ENCODE results near the gene SLC6A20. TPM values are rescaled to one million over a fixed set of nuclear protein-coding genes. Genes with fewer than 3 reads are reported as not detected.

Gene SLC6A20
- total and polyA plus RNA-seq, 2 of the 13 experiments (the other 11 are each of a cell fraction or from before 2014, with no cell fraction given): not detected

- TF ChIP-seq ZNF687 (CRISPR knock-in tag; IDR thresholded peaks at IDR 0.05) (no peak), ELF1 (CRISPR knock-in tag; IDR thresholded peaks at IDR 0.05) (no peak), ZNF234 (CRISPR knock-in tag; conservative IDR thresholded peaks at IDR 0.05) (no peak)
Measured at GRCh38 chr3:45789235-45789812, 7.0 kb downstream of the SLC6A20 start (continued).

- H3K9ac ChIP-seq (ENCODE audit: insufficient read depth, low read depth, low read length): no peak overlapping the region
- FAIRE-seq: no peak
Measured at GRCh38 chr3:45787551-45787950, 8.8 kb downstream of the SLC6A20 start.

More at GRCh38 chr3:45787551-45787950, 8.8 kb downstream of the SLC6A20 start:
- H3K79me2 ChIP-seq (ENCODE audit: insufficient read depth, low read length): no peaks in the 10 kb centered on the region
- no peak overlapping the region for H2AFZ ChIP-seq (ENCODE audit: low read length)
- no peak overlapping the region for H3K4me2 ChIP-seq (ENCODE audit: low read depth, low read length)
- BruUV-seq (replicated peaks): no TSS peak
- in situ Hi-C loops (cut with HindIII; ENCODE audit: extremely low pct_ligation_motif_present, low pct_unique_long_range_greater_than_20kb): no loop called here
- no peaks in the 10 kb centered on the region for H3K9me3 ChIP-seq (ENCODE audit: low read length)
- H3K36me3 ChIP-seq (replicated peaks in 1 of 2; ENCODE audit: control insufficient read depth in 1 of 2, insufficient read depth in 2 of 2, low read length in 2 of 2): no peaks in the 10 kb centered on the region
- DNase-seq (ENCODE audit: low spot score) (no peak), ATAC-seq (no peak)
- no peak overlapping the region for H3K27ac ChIP-seq (ENCODE audit: extremely low read length, insufficient read depth, low read length)
- no peaks in the 10 kb centered on the region for H3K4me1 ChIP-seq (ENCODE audit: insufficient read depth, low read length)
- intact Hi-C loops (cut with micrococcal nuclease; ENCODE audit: unreplicated experiment): no loop called here
- H3K27me3 ChIP-seq (ENCODE audit: control insufficient read depth in 1 of 2, insufficient read depth in 2 of 2, low read length in 2 of 2): peaks cover 0 to 26% of the 10 kb centered on the region in 2 experiments; a peak in 3 of 5 replicates
- no peaks in the 10 kb centered on the region for H4K20me1 ChIP-seq (ENCODE audit: insufficient read depth, low read length)
- H3K4me3 ChIP-seq (replicated peaks in 1 of 3; ENCODE audit: insufficient read depth in 1 of 3, low read depth in 2 of 3, low read length in 3 of 3): no peak overlapping the region
- ChIA-PET CTCF (ENCODE audit: low intra/inter-chr PET ratio, low total read pairs) (no interaction called here), POLR2A (no interaction called here)
- no peak for TF ChIP-seq MED13 (CRISPR knock-in tag; IDR thresholded peaks at IDR 0.05)
- TF ChIP-seq ZNF772 (CRISPR knock-in tag; IDR thresholded peaks at IDR 0.05): no peak
- WGBS (ENCODE audit: low lambda C conversion rate): 57% methylated on average over 2 of the region's 2 CpGs
